GM18502 (cell line): Measurements from ENCODE around the gene TSPAN9.

Experiments used
- ATAC-seq: cut with Tn5 transposase; IDR thresholded peaks from one replicate; pipeline ENCODE4 v1.9.1; 2021; ENCODE audit warnings: mild to moderate bottlenecking; ENCODE audit not compliant: unreplicated experiment, poor library complexity

The TSPAN9 gene

DNA sequence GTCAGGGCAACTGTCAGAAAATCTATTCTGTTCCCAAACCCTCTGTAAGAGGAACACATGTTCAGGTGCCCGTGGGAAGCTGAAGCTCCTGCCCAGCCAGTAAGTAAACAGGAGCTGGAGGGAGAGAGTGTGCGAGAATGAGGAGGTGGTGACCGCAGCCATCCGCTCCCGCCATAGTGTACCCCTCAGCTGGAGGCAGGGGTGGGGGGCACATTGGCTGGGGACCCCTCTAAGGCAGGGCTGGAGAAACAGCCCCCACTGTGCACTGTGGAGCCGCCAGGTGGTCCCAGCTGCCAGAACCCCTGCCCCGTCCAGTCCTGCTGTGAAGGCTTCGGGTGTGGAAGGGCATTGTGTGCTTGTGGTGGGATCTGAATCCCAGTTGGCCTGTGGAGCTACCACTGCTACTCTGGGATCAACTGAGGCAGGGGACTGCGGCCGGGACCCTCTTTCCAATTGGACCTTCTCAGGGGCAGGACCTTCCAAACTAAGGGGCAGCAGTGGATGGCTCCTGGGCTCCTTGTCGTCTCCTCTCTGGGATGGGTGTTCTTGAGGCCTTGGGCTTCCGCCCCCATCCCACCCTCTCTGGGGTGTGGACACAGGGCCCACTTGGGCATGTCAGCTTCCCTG is 59.6 kb downstream of the TSPAN9 start:
- ATAC-seq, result no peak

DNA sequence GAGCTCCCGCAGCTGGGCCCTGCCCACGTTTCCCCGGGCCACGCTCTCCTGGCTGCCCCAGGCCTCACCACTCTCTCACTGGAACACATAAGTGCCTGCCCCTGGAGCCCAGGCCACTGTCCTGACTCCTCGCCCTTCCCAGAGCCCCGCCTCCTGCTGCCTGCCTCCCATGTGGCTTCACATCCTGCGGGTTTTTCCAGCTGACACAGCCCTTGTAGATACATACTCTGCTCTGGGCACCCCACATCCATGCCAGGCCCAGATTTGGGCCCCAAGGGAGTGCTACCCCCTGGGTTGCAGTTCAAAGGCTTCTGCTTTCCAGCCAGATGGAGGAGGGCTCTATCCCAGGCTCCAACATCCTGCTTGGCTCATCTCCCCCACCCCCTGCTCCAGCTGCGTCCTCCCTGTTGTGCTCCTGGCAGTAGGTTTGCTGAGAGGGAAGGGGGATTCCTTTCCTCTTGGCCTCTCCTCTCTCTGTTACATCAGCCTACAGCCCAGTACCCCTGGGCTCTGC is 60.1 kb downstream of the TSPAN9 start:
- no peak for ATAC-seq

DNA sequence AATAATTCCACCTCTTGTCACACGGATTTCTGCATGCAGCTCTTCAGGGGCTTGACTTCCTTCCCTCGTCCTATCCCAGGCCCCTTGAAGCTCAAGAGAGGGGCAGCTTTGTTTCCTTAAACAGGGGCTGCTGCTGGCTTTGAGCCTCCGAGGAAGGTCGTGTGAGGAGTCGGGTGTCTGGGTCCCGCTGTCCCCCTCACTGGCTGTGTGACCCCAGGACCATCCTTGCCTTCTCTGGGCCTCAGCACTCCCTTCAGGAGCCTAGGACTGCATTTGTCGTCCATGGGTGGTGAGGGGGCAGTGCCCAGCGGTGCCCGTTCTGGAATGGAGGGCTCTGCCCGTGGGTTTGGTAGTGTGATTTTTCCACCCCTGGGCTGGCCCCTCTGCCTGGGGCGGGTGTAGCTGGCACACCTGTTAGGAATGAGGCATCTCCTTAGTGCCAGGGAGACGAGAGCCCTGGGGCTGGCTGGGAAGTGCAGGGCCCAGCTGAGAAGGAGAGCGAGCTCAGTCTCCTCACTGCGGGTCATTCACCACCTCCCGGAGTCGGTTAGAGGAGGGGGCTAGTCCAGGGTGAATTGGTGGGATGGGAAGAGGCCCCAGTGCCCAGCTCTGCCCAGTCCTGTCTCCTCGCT is 60.8 kb downstream of the TSPAN9 start:
- ATAC-seq, result no peak

DNA sequence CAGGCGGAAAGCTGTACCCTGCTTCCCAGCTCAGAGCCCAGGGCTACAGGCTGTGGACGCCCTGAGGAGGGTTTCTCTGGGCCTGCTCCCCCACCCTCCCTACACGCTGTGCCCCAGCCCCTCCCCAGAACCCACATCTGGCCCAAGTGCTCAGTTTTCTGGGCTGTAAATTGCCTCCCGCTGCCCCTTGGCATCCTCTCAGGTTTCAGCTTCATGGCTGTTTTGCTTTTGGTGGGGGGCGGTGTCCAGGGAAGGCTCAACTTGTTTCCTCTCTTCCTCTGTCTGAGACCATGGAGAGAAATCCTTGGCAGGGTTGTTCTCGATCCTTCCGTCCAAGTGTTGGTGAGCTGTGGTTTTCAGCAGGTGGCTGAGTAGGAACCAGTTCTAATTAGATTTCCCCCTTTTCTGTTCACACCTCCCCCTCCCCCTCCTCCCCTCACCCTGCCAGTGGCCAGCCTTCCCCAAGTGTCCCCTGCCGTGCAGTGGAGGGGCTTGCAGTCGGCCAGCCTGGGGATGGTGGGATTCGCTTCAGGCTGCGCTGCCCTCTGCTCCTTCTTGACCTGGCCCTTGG is 61.8 kb downstream of the TSPAN9 start:
- no peak for ATAC-seq

DNA sequence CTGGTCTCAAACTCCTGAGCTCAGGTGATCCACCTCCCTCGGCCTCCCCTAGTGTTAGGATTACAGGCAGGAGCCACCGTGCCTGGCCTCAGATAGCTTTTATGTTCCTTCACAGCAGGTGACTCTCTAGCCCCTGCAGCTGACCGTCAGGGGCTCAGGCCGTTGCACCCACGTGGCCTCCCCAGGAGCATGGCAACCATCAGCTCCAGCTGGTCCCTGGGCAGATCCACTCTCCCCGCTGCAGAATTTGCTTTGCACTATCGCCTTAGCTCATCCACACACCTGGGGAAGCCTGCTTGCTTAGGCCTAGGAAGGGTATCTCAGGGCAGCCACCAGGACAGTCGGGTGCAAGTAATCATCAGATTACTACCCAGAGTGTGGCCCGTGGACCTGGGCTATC is 62.6 kb downstream of the TSPAN9 start:
- no peak for ATAC-seq

DNA sequence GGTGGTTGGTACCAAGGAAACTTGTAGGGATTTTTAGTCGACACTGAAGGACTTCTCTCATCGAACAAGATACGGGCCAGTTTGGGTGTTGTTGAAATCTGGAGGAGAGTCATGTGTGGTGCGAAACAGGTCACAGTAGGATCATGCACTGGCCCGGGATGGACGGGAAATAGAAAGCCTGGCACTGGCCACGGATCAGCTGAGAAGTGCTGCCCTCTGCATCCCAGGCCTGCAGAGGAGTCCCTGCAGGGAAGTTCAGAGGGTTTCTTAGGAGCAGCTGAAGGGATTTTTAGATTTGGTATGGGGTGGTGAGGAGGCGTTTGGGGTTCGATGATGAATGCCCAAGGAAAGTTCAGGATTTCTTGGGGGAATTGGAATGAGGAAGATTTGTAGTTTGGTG is 63.1 kb downstream of the TSPAN9 start:
- no peak for ATAC-seq

DNA sequence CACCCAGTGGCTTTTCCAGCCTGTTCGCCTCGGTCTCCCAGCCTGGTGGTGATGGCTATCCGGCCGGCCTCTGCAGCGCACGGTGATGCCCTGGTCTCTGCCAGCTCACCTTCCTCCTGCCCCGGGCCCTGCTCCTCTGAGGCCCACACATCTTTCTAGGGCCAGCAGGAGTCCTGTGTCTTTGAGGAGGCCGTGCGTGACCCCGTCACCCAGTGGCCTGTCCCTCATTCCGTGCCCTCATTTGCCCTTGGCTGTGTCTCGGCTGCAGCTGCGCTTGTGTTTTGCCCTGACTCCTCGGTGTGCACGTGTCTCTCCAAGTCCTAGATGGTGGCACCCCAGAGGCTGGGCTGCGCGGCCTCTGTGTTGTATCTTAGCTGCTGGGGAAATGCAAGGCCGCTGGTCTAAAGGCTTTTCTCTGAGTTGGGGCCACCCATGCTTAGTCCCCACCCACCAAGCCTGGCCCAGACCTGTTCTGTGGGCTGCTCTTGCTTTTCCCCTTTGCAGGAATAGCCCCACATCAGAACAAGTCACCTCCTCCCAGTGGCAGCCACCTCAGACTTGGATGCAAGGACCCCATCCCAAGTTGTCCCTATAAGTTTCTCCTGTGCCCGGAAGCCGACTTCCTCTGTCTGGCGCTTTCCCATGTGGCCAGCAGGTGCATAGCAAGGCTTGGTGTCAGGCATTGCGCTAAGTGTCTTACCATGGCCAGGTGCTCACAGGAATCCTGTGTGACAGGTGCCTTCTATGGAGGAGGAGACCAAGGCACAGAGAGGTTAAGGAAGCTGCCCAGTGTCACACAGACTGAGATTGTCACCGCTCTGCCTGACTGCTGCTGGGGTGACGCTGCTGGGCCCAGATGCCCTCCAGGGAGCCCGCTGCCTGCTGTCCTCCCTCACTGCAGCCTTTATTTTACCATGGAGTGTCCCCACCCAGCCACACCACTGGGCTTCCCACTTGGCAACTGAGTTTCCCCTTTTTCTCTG is 64.5 kb downstream of the TSPAN9 start:
- no peak for ATAC-seq

DNA sequence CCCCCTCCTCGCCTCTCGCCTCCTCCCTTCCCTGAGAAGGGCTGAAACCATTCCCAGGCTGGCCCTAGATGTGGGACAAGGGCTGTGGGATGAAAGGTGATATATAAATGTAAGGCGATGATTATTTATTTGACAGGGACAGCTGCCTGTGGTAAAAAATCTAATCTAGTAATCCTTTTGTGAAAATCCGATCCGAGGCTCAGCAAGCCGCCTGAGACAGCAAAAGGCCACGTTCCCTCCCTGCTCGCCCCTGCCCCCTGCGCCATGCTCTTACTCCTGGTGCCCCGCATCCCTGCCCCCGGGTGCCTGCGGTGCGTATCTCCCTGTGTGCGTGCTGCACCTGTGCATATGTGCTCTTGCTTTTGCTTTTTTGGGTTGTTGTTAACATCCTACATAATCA is 65.2 kb downstream of the TSPAN9 start:
- ATAC-seq, result no peak

DNA sequence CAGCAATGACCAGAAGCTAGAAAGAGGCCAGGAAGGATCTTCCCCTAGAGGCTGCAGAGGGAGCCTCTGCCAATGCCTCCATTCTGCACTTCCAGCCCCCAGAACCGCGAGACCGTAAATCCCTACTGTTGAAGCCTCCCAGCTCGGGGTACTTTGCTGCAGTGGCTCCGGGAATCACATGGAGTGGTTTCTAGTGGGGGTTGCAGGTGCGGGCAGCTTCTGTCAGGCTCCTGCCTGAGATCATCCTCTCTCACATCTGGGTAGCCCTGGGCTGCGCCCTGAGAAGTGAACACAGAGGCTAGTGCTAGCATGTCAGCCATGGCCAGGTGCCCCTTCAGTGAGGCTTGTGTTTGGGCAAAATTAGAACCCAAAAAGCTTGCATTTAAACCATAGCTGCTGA is 67.3 kb downstream of the TSPAN9 start:
- ATAC-seq, result no peak

DNA sequence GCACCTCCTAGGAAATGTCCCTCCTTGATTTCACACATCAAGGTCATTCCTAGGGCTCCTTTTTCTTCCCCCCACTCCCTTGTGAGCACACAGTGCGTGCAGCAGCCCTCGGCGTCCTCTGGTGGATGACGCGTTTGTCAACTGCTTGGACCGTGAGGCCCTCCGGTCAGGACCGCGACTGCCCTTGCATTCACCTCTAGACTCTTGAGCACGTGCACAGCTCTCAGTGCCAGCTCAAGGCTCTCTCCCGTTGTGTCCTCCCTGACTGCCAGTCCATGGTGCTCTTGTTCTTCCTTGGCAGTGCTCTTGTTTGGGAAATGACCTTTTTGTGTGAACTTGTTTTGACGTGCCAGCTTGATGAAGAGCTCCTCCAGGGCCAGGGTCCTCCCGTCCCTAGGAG is 67.9 kb downstream of the TSPAN9 start:
- ATAC-seq, result no peak

DNA sequence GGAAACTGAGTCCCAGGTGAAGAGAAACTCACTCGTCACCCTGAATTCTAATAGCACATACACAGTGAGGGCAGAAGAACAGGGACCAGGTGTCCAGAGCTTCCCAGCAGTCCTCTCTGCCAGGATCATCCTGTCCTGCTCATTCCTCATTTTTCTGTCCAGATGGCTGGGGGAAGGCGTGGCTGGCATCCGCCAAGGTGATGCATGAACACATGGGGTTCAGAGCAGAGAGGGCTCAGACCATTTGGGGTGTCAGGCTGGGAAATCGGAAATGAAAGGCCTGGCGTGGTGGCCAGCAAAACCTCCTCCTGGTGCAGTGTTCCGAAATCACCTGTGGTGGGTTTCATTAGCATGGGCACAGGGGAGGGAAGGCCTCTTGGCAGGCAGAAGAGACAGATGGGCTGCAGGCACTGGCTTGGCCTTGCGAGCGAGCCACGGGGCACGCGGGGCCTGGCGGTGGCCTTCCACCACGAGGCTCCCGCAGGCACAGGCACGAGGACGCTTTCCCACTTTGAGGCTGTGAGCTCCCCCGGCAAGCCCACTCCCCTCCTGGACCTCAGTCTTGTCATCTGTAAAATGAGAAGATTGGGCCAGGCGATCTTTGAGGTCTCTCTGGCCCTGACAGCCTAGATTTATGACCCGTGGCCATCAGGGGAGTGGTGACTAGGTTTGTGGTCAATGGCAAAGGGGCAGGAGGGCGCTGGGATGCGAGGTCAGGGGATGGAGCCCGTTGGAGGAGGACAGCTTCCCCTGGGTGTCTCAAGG is 68.5 kb downstream of the TSPAN9 start:
- no peak for ATAC-seq

DNA sequence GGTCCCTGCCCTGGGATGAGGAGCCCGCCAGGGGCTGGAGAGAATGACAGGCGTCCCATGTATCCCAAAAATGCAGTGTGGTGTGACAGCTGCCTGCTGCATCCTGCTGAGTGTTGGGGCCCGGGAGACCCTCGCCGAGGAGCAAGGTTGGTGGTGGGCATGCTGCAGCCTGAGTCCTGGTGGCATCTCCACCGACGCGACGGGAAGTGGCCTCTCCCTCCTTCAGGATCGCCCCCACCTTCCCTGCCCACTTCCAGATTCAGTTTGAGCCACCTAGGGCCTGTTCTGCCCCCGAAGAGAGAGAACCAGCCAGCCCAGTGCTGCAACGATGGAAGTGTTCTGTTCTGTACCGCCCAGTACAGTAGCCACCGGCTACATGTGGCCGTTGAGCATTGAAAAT is 70.1 kb downstream of the TSPAN9 start:
- no peak for ATAC-seq

DNA sequence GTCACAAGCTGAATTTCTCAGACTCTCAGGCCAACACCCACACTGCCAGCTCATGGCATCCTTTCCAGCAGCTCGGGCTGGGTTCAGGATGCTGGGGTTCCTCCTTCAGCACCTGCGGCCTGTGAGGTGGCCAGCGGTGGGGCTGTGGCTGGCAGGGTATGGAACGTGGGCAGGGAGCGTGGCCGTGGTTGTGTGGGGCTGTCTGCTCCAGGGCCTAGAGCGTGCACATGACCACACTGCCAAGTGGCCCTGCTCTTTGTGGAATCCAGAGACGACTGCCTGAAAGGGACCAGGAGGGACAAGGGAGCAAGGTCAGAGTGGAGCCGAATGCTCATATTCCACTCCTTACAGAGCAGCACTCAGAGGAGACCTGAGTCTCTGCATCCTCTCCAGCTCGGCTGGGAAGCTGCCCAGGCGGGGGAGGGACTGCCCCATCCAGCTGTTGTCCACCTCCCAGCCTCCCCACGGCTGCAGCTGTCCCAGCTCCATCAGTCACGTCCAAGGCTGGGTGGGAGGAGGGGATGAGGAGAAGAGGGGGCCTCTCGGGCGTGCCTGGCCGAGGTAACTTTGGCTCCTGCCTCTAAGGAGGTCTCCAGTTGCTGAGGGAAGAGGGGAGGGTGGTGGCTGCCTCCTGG is 71.3 kb downstream of the TSPAN9 start:
- no peak for ATAC-seq

DNA sequence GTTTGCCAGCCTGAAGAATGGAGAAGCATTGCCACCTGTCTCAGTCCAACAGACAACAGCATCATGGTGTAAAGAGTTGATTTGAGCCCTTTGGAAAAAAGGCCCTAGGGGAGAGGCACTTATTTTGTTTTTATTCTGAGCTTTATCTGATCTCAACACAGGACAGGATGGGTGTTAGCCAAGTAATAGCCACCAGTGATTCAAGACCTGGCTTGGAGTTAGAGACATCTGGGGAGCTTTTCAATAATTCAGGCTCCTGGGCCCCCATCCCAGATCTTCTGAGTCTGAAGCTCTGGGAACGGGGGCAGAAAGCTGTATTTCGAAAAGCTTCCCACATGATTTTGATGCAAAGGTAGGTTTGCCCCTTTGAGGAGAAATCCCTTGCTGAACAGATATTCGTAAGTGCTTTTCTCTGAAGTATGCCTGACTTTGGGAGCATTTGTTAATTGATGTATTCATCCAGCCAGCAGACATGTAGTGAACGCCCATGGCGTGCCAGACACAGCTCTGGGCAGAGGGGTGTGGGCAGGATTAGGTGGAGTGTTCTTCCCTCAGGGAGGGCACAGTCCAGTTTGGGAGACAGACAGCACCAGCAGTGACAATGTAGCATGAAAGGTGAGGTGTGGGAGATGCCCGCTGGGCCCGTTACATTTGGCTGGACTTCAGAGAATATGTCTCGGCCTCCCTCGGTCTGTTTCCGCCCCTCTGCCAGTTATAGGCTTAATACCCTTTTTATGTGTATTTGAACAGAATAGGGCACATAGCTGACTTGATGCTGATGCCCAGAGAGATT is 72.5 kb downstream of the TSPAN9 start:
- ATAC-seq, result no peak

DNA sequence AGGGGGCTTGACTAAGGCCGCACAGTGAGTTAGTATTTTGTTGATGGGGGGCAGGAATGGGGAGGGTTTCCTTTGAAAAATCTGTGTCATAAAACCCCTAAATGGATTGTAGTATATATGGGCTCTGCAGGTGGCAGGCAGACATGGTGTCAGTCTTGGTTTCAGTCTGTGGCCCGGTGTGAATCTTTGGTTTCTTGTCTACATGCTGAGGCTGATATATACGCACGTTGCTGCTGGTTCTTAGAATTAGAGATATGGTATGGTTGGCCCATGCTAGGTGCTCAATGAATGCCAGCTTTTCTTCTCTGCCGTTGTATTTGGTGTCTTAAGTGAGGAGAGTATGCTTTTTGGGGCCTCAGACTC is 73.1 kb downstream of the TSPAN9 start:
- ATAC-seq, result no peak

DNA sequence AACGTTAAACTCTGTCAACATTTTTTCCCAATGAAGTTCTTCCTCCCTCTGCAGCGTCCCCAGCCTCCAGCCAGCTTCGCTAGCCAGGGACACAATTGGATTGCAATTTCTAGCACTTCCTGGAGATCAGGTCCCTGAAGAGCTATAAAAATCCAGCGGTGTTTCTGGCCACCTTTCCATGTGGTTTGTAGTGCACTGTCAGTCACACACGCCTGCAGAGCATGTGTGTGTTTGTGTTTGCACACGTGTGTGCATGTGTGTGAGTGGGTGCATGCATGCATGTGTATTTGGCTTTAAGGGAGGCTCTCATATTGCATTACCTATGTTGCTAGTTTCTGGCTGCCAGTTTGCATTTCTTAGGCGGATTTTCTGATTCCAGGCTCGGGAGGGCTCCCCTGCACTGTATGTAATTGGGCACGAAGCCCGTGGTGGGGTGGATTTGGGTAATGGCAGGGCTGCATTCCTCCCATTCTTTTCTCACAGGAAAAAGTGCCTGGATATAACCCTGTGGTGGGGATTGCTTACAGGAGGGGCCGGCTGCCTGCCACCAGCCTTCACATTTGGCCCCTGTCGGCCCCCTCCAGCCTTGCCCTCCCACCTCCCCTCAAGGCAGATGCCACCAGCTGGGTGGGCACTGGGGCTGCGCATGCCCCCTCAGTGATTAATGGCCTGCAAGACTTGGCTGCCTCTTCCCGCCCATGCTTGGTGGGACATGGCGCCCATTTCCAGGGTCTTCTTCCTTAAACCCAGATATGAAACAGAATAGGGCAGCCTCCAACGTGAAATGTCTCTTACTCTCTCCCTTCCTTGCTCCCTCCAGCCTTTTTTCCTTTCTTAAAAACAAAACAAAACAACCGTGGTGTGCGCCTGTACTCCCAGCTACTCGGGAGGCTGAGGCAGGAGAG is 74.0 kb downstream of the TSPAN9 start:
- ATAC-seq, result no peak

DNA sequence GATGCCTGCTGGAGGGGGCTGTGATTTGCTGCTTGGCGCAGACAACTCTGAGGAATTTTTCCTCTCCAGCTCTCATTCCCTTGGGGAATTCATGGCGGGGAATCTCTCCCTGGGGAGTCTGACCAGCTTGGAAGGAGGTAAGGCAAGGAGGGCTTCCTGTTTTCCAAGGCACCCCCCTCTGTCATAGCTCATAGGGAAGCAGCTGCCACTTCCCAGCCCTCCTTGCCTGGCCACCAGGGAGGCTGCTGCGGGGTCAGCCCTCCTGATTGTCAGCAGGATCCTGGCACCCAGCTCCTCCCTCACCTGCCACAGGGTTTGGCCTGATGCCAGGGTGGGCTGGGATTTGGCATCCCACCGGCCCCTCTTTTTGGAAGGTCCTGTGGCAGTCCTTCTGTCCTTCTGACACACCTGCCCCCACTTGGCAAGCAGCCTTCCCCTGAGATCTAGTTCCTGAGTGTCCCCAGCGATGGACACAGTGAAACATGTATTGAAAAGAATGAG is 74.9 kb downstream of the TSPAN9 start:
- no peak for ATAC-seq

DNA sequence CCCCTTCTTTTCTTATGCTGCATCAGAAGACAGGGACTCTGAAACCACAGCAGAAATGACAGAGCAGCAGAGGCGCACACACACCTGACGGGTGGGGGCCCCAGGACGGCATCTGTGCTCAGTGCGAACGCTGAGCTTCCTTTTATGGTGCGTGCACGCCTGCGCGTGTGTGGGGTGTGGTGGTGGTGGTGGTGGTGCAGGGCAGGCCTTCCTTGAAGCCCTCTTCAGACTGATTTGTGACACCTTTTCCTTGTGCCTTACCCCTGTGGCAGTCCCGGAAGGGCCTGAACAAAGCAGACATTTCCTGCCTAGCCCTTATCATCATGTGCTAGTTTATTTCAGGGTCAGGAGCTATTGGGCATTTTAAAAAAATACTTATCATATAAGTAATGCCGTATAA is 75.7 kb downstream of the TSPAN9 start:
- no peak for ATAC-seq
